HepG2 (cell line): ENCODE results near the gene POC1A. TPM values are rescaled to one million over a fixed set of nuclear protein-coding genes. Genes with fewer than 3 reads are reported as not detected.

ENCODE experiments used
- ATAC-seq: fragments of 200-7000 bp; cut with Tn5 transposase; 3 replicates; pipeline ENCODE4 v1.9.1; 2020; ENCODE audit warnings: mild to moderate bottlenecking, moderate library complexity
- BruUV-seq: library from RNA; stranded (reverse); fragments of 400-500 nt; replicated peaks from 2 replicates; lab custom pipeline; 2021; lab: Mats Ljungman, UMichigan
- CTCF ChIA-PET: fragments of 300-600 bp; formaldehyde crosslinking; extraction: SDS; loops from one replicate; lab custom pipeline; 2021; ENCODE audit warnings: low total read pairs, inconsistent platforms, low intra/inter-chr PET ratio; lab: Yijun Ruan, JAX
- POLR2A ChIA-PET: fragments of 350-600 bp; sonication (Branson Sonifier 250); formaldehyde crosslinking; loops from one replicate; lab custom pipeline; 2020; ENCODE audit warnings: antibody characterized with exemption, inconsistent platforms; lab: Yijun Ruan, JAX
- DNase-seq: peaks from one replicate; pipeline ENCODE4 v3.0.0-alpha.2; 2015; ENCODE audit warnings: low spot score
- FAIRE-seq: peaks from 3 replicates; lab custom pipeline; 2011; peaks lifted over from hg19 to GRCh38; lab: Jason Lieb, UNC
- H2AFZ ChIP-seq: one replicate; pipeline ENCODE4 v1.6.1; 2011; ENCODE audit warnings: low read length, inconsistent platforms
- H3K27ac ChIP-seq: fragments of 300-600 bp; 3 replicates; pipeline ENCODE4 v1.8.0; 2011; ENCODE audit warnings: mixed run types, mild to moderate bottlenecking, mixed read lengths, low read length, inconsistent platforms; ENCODE audit not compliant: insufficient read depth; ENCODE audit errors: extremely low read length
- H3K27me3 ChIP-seq, 2 experiments: fragments of 200-600 bp in 1 of 2; 2 replicates in 1 of 2; 3 replicates in 1 of 2; pipeline versions ENCODE4 v1.6.0 to v1.8.0; 2011; ENCODE audit warnings: low read length in 2 of 2, mild to moderate bottlenecking in 2 of 2, moderate library complexity in 2 of 2, inconsistent platforms in 1 of 2; ENCODE audit not compliant: insufficient read depth in 2 of 2, control insufficient read depth in 1 of 2
- H3K36me3 ChIP-seq, 2 experiments: fragments of 200-600 bp in 1 of 2; replicated peaks in 1 of 2; 2 replicates in 1 of 2; 3 replicates in 1 of 2; pipeline versions ENCODE4 v1.5.1 to v1.8.0; 2011; ENCODE audit warnings: low read length in 2 of 2, inconsistent platforms in 1 of 2; ENCODE audit not compliant: insufficient read depth in 2 of 2, control insufficient read depth in 1 of 2
- H3K4me1 ChIP-seq: 2 replicates; pipeline ENCODE4 v1.5.1; 2012; ENCODE audit warnings: low read length, inconsistent platforms; ENCODE audit not compliant: insufficient read depth
- H3K4me2 ChIP-seq: 2 replicates; pipeline ENCODE4 v1.6.0; 2011; ENCODE audit warnings: low read depth, low read length, inconsistent platforms
- H3K4me3 ChIP-seq, 3 experiments: fragments of 200-600 bp in 1 of 3; sonication (generic), shearing (Covaris generic) in 1 of 3; replicated peaks in 1 of 3; 2 replicates each; pipeline ENCODE4 v1.5.1; 2011 to 2016; ENCODE audit warnings: low read length in 3 of 3, inconsistent platforms in 2 of 3, low read depth in 2 of 3, mild to moderate bottlenecking in 2 of 3, control low read depth in 1 of 3, mixed read lengths in 1 of 3; ENCODE audit not compliant: insufficient read depth in 1 of 3
- H3K79me2 ChIP-seq: one replicate; pipeline ENCODE4 v1.6.1; 2011; ENCODE audit warnings: low read length, inconsistent platforms; ENCODE audit not compliant: insufficient read depth
- H3K9ac ChIP-seq: 2 replicates; pipeline ENCODE4 v1.6.0; 2011; ENCODE audit warnings: mild to moderate bottlenecking, low read depth, low read length, inconsistent platforms; ENCODE audit not compliant: insufficient read depth
- H3K9me3 ChIP-seq: 2 replicates; pipeline ENCODE4 v1.5.1; 2012; ENCODE audit warnings: mild to moderate bottlenecking, low read length
- H4K20me1 ChIP-seq: 2 replicates; pipeline ENCODE4 v1.6.0; 2011; ENCODE audit warnings: inconsistent platforms, mild to moderate bottlenecking, low read length, moderate library complexity; ENCODE audit not compliant: insufficient read depth
- DNMT1 ChIP-seq: sonication (generic); formaldehyde crosslinking; IDR thresholded peaks from 2 replicates; pipeline ENCODE4 v1.5.1; 2020; ENCODE audit warnings: mild to moderate bottlenecking, missing genetic modification reagents
- KDM5B ChIP-seq: sonication (generic); formaldehyde crosslinking; IDR thresholded peaks from 2 replicates; pipeline ENCODE4 v1.4.0; 2020; ENCODE audit warnings: missing genetic modification reagents, mild to moderate bottlenecking, borderline replicate concordance
- KLF6 ChIP-seq: IDR thresholded peaks from 2 replicates; pipeline ENCODE4 v1.8.0; 2016; ENCODE audit warnings: missing biosample characterization, missing genetic modification reagents
- NR2C2 ChIP-seq: sonication (generic); formaldehyde crosslinking; IDR thresholded peaks from 2 replicates; pipeline ENCODE4 v1.4.0; 2020; ENCODE audit warnings: missing genetic modification reagents, mild to moderate bottlenecking, moderate library complexity, borderline replicate concordance
- STAG1 ChIP-seq: sonication (generic); formaldehyde crosslinking; IDR thresholded peaks from 2 replicates; pipeline ENCODE4 v1.4.0; 2020; ENCODE audit warnings: missing genetic modification reagents
- ZFAT ChIP-seq: sonication (generic); formaldehyde crosslinking; conservative IDR thresholded peaks from 2 replicates; pipeline ENCODE4 v1.8.1; 2023; ENCODE audit warnings: missing genetic modification reagents, inconsistent platforms
- ZFP41 ChIP-seq: sonication (generic); formaldehyde crosslinking; IDR thresholded peaks from 2 replicates; pipeline ENCODE4 v1.4.0; 2020; ENCODE audit warnings: mild to moderate bottlenecking, missing genetic modification reagents, borderline replicate concordance
- ZNF350 ChIP-seq: sonication (generic); formaldehyde crosslinking; IDR thresholded peaks from 2 replicates; pipeline ENCODE4 v1.4.0; 2020; ENCODE audit warnings: mild to moderate bottlenecking, low read depth, missing genetic modification reagents, borderline replicate concordance
- ZNF589 ChIP-seq: sonication (generic); formaldehyde crosslinking; conservative IDR thresholded peaks from 2 replicates; pipeline ENCODE4 v1.8.0; 2022; ENCODE audit warnings: mild to moderate bottlenecking, moderate library complexity, missing genetic modification reagents
- ZNF619 ChIP-seq: sonication (generic); formaldehyde crosslinking; IDR thresholded peaks from 2 replicates; pipeline ENCODE4 v1.4.0; 2020; ENCODE audit warnings: mild to moderate bottlenecking, missing genetic modification reagents
- WGBS: methylation state at CpG from one replicate; pipeline ENCODE4 v1.1.6; 2017; ENCODE audit warnings: low lambda C conversion rate; 5-methylcytosine and 5-hydroxymethylcytosine counted together
- in situ Hi-C: cut with HindIII; loops from 2 replicates; pipeline ENCODE4 v1.10.0; 2017; ENCODE audit warnings: low pct_unique_long_range_greater_than_20kb; ENCODE audit not compliant: extremely low pct_ligation_motif_present
- intact Hi-C: fragments of 100-400 bp; cut with micrococcal nuclease; formaldehyde crosslinking; loops from one replicate; pipeline ENCODE4 v1.10.0; 2022; ENCODE audit not compliant: unreplicated experiment
- polyA plus RNA-seq, 8 experiments: library from polyadenylated mRNA; depleted of rRNA in 3 of 8; stranded (reverse) in 7 of 8; unstranded in 1 of 8; fragments of >200 nt; fragmentation: Illumina TruSeq in 4 of 8; extraction: Trizol in 4 of 8; gene quantifications; 2 replicates each; pipeline versions ENCODE4 v1.2.1 to v1.2.3, GENCODE V29; 2011 to 2016; ENCODE audit warnings: low read depth in 4 of 8, missing spikeins in 1 of 8, mixed read lengths in 1 of 8; ENCODE audit not compliant: insufficient read depth in 1 of 8
- total RNA-seq, 5 experiments: library from RNA; depleted of rRNA; stranded (reverse); fragments of >200 nt; fragmentation: Illumina TruSeq; extraction: Trizol; gene quantifications; 2 replicates each; pipeline ENCODE4 v1.2.3, GENCODE V29; 2016; ENCODE audit warnings: low read depth in 1 of 5
- TF ChIP-seq, protein P1 (sequence below): sonication (generic); formaldehyde crosslinking; IDR thresholded peaks from 2 replicates; pipeline ENCODE4 v1.5.0; 2020; ENCODE audit warnings: mild to moderate bottlenecking, missing genetic modification reagents, moderate library complexity

POC1A gene
- total and polyA plus RNA-seq, 2 of the 13 experiments (the other 11 are each of a cell fraction or from before 2014, with no cell fraction given), result 14.6 to 20.0 TPM

DNA sequence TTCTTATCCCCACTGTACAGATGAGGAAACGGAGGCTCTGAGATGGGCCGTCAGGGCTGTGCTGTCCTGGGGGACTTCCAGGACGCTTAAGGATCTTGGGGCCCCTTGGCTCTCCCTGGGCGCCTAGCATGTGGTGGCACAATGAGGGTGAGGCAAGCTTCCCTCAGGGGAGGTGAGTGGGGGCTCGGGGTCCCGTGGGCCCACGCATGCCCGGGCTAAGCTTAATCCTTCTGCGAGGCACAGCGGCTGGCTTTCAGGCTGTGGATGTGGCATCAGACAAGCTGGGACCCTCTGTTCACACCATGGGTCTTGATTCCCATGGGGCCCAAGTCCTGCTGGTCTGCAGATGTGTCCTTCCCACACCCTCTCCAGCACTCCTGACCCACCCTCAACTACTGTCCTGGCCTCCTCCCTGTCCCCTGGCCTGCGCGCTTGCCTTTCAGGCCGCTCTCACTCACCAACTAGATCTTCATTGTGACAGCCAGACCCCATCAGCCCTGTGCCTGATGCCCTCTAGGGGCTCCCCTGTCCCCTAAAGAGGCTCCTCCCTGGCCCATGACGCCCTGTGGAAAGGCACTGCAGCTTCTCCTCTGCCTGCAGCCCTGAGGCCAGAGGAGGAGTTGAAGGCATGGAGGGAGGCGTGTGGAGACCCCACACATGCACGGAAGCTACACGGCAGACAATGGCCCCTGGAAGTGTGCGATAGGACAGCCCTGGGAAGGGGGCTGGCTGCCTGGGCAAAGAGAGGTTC, 109.2 kb downstream of the POC1A start:
- DNase-seq (no peak), FAIRE-seq (no peak), ATAC-seq (peak; percentile 59)
- no peak overlapping the region for H3K4me3 ChIP-seq
- 74% methylated on average over 10 of the region's 18 CpGs for WGBS
- no peak for TF ChIP-seq ZNF619 (CRISPR knock-in tag)
- TF ChIP-seq, protein P1, sequence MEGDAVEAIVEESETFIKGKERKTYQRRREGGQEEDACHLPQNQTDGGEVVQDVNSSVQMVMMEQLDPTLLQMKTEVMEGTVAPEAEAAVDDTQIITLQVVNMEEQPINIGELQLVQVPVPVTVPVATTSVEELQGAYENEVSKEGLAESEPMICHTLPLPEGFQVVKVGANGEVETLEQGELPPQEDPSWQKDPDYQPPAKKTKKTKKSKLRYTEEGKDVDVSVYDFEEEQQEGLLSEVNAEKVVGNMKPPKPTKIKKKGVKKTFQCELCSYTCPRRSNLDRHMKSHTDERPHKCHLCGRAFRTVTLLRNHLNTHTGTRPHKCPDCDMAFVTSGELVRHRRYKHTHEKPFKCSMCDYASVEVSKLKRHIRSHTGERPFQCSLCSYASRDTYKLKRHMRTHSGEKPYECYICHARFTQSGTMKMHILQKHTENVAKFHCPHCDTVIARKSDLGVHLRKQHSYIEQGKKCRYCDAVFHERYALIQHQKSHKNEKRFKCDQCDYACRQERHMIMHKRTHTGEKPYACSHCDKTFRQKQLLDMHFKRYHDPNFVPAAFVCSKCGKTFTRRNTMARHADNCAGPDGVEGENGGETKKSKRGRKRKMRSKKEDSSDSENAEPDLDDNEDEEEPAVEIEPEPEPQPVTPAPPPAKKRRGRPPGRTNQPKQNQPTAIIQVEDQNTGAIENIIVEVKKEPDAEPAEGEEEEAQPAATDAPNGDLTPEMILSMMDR (CRISPR knock-in tag), result peak; percentile 29; the same call in 1 of the 2 replicates
- TF ChIP-seq STAG1 (CRISPR knock-in tag), result peak; percentile 4; the same call in 1 of the 2 replicates
- H3K4me2 ChIP-seq, result no peak overlapping the region
- peaks cover 3 to 5% of the 10 kb centered on the region in 2 experiments; a peak in 1 of 5 replicates for H3K36me3 ChIP-seq
- ChIA-PET POLR2A (interaction anchor here (1.6 kb wide), 1 partner anchor 8 kb away, joined by 4 read pairs; no protein-coding TSS in a partner anchor), CTCF (no interaction called here)
- no peaks in the 10 kb centered on the region for H4K20me1 ChIP-seq
- no peak overlapping the region for H2AFZ ChIP-seq
- no TSS peak for BruUV-seq
- H3K27ac ChIP-seq, result no peak overlapping the region
- no peaks in the 10 kb centered on the region for H3K79me2 ChIP-seq
- H3K9ac ChIP-seq, result no peak overlapping the region
- H3K9me3 ChIP-seq, result no peaks in the 10 kb centered on the region
- peaks cover 48% of the 10 kb centered on the region for H3K4me1 ChIP-seq
- H3K27me3 ChIP-seq, result no peaks in the 10 kb centered on the region; a peak in 1 of 5 replicates
- intact Hi-C loops (no loop called here), in situ Hi-C loops (loop anchor here (5.0 kb wide), 1 partner anchor 43 kb away; no protein-coding TSS in a partner anchor)

DNA sequence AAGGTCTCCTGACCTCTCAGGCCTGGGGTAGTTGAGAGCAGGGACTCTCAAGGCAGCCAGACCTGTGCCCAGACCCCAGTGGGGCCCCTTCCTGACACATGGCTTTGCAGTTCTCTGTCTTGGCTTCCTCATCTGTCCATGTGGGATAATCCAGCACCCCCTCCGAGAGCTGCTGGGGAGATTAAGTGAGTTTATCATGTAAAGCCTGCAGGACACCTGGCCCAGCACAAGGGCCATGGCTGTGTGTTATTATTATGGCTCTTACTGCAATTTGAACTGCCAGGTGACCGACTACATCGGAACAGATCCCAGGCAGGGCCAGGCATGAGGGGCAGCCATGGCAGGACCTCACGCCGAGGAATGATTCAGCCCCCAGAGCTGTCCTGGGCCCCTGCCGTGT, 110.5 kb downstream of the POC1A start:
- in situ Hi-C loops, result loop anchor here (5.0 kb wide), 1 partner anchor 41 kb away; no protein-coding TSS in a partner anchor
- CTCF ChIA-PET, result no interaction called here
- no peak for TF ChIP-seq ZFAT
- TF ChIP-seq ZNF350 (CRISPR knock-in tag), result no peak
- TF ChIP-seq KLF6, result no peak
- TF ChIP-seq NR2C2 (CRISPR knock-in tag), result no peak
- no peak for TF ChIP-seq ZNF589 (CRISPR knock-in tag)
- TF ChIP-seq KDM5B, result no peak
- no peak for TF ChIP-seq ZFP41 (CRISPR knock-in tag)
- no peak for TF ChIP-seq DNMT1 (CRISPR knock-in tag)

More for the DNA sequence above, 110.5 kb downstream of the POC1A start:
- POLR2A ChIA-PET, result no interaction called here
- Histone ChIP-seq H3K27ac (no peak overlapping the region), H3K27me3 (no peaks in the 10 kb centered on the region; a peak in 1 of 5 replicates), H4K20me1 (no peaks in the 10 kb centered on the region), H3K9ac (no peak overlapping the region), H3K36me3 (no peaks in the 10 kb centered on the region), H3K9me3 (no peaks in the 10 kb centered on the region), H3K4me1 (peaks cover 61% of the 10 kb centered on the region), H3K4me3 (no peak overlapping the region), H3K4me2 (no peak overlapping the region), H3K79me2 (no peaks in the 10 kb centered on the region), H2AFZ (no peak overlapping the region)
- no peak for DNase-seq
- no TSS peak for BruUV-seq
- FAIRE-seq, result no peak
- intact Hi-C loops, result no loop called here
- 52% methylated on average over 3 of the region's 6 CpGs for WGBS
- no peak for ATAC-seq
